ENCODE data around the gene LRSAM1.

DNA sequence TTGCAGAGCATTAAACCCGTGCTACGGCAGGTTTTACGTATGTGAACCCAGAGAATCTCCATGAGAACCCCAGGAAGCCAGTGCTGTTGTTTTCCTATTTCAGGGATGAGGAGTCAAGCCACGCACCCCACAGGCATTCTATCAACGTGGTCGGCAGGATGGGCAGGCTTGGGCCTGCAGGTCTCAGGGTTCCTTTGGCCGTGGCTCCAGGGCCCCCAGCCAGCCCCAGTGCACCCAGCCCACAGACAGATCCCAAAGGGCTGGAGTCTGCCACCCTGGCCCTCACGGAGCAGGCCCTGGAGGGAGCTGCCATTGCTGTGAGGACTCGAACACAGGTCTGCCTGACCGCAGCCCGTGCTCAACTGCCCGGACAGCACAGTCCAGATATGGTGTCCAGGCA lies 83.6 kb downstream of the LRSAM1 start:
- TF ChIP-seq, protein P1, sequence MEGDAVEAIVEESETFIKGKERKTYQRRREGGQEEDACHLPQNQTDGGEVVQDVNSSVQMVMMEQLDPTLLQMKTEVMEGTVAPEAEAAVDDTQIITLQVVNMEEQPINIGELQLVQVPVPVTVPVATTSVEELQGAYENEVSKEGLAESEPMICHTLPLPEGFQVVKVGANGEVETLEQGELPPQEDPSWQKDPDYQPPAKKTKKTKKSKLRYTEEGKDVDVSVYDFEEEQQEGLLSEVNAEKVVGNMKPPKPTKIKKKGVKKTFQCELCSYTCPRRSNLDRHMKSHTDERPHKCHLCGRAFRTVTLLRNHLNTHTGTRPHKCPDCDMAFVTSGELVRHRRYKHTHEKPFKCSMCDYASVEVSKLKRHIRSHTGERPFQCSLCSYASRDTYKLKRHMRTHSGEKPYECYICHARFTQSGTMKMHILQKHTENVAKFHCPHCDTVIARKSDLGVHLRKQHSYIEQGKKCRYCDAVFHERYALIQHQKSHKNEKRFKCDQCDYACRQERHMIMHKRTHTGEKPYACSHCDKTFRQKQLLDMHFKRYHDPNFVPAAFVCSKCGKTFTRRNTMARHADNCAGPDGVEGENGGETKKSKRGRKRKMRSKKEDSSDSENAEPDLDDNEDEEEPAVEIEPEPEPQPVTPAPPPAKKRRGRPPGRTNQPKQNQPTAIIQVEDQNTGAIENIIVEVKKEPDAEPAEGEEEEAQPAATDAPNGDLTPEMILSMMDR (IDR thresholded peaks at IDR 0.05), result no peak
- TF ChIP-seq POLR2A (IDR thresholded peaks at IDR 0.05), result no peak

All from adrenal gland (tissue), 5 donors.